Natural killer cell (primary cell): ENCODE measurements around the gene AJM1. TPM values are rescaled to one million over a fixed set of nuclear protein-coding genes. Genes with fewer than 3 reads are reported as not detected.

ENCODE experiments used
- ATAC-seq, 3 donors: fragments of 150-1000 bp in 2 of 3; fragments of 200-7000 bp in 1 of 3; cut with Tn5 transposase; 1 replicate in 1 of 3; 2 replicates in 2 of 3; pipeline ENCODE4 v1.10.0; 2021; ENCODE audit warnings: mild to moderate bottlenecking in 2 of 3, moderate library complexity in 2 of 3
- DNase-seq, 2 donors: peaks; one replicate each; pipeline versions ENCODE4 v3.0.0 to v3.0.0-alpha.2; 2013 to 2021; ENCODE audit warnings: mixed read lengths in 1 of 2
- H3K27ac ChIP-seq: one replicate; pipeline ENCODE4 v1.5.1; 2013; ENCODE audit warnings: mild to moderate bottlenecking, low read length
- H3K27me3 ChIP-seq: one replicate; pipeline ENCODE4 v1.6.1; 2013; ENCODE audit warnings: low read length; ENCODE audit not compliant: control insufficient read depth, insufficient read depth
- H3K36me3 ChIP-seq: one replicate; pipeline ENCODE4 v1.6.1; 2013; ENCODE audit warnings: low read length; ENCODE audit not compliant: control insufficient read depth, insufficient read depth
- H3K4me1 ChIP-seq: one replicate; pipeline ENCODE4 v1.6.1; 2013; ENCODE audit warnings: low read length; ENCODE audit not compliant: control insufficient read depth, insufficient read depth
- H3K4me3 ChIP-seq: one replicate; pipeline ENCODE4 v1.5.1; 2013; ENCODE audit warnings: low read length
- H3K9me3 ChIP-seq: one replicate; pipeline ENCODE4 v1.6.1; 2013; ENCODE audit warnings: low read length; ENCODE audit not compliant: control insufficient read depth, insufficient read depth
- H3K27ac Mint-ChIP-seq, 2 donors: one replicate each; pipeline ENCODE4 v1.8.0; 2022; ENCODE audit warnings: mild to moderate bottlenecking in 2 of 2, mixed read lengths in 2 of 2, moderate library complexity in 1 of 2
- H3K27me3 Mint-ChIP-seq, 2 donors: one replicate each; pipeline ENCODE4 v1.8.0; 2022; ENCODE audit warnings: low read depth in 2 of 2, mixed read lengths in 2 of 2
- H3K36me3 Mint-ChIP-seq: one replicate; pipeline ENCODE4 v1.8.0; 2022; ENCODE audit warnings: mixed read lengths
- H3K4me1 Mint-ChIP-seq, 2 donors: one replicate each; pipeline ENCODE4 v1.8.0; 2022; ENCODE audit warnings: mixed read lengths in 2 of 2
- H3K4me3 Mint-ChIP-seq: one replicate; pipeline ENCODE4 v1.8.0; 2022; ENCODE audit warnings: mild to moderate bottlenecking, moderate library complexity, mixed read lengths
- H3K9me3 Mint-ChIP-seq, 2 donors: one replicate each; pipeline ENCODE4 v1.8.0; 2022; ENCODE audit warnings: mixed read lengths in 2 of 2
- WGBS: methylation state at CpG from one replicate; pipeline ENCODE4 v1.1.7; 2013; ENCODE audit warnings: missing lambda C conversion rate; ENCODE audit not compliant: insufficient coverage; 5-methylcytosine and 5-hydroxymethylcytosine counted together
- intact Hi-C: fragments of 100-400 bp; cut with micrococcal nuclease; formaldehyde crosslinking; loops from one replicate; pipeline ENCODE4 v1.14.2; 2022
- total RNA-seq, 4 donors: library from RNA; stranded (reverse); fragments of 120-200 nt in 1 of 4; gene quantifications; one replicate each; pipeline versions ENCODE4 v1.2.3 to v1.2.4, GENCODE V29; 2013 to 2022
- TF ChIP-seq, protein P1 (sequence below): fragments of 200-600 bp; IDR thresholded peaks from one replicate; pipeline ENCODE4 v1.8.0; 2022; ENCODE audit warnings: antibody characterized with exemption

Gene AJM1
- total RNA-seq, 3 donors from 2014 or later (not counting 1 experiment from before 2014, with no cell fraction given) = 26.6 to 35.6 (median 31.5) TPM

DNA sequence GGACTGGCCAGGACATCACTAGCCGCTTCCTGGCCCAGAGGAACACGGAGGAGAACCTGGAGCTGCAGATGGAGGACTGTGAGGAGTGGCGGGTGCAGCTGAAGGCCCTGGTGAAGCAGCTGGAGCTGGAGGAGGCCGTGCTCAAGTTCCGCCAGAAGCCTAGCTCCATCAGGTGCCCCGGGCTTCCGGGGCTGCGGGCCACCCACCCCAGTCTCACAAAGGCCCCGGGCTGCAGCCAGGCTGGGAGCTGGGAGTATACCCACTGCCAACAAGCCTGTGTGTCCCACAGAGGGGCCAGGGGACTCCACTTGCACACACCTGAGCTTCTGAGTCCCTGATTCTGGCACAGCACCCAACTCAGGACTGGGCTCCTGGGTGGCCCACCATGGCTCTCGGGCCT, 36.2 kb upstream of the AJM1 start:
- H3K27ac ChIP-seq = no peak overlapping the region
- no peak for DNase-seq

DNA sequence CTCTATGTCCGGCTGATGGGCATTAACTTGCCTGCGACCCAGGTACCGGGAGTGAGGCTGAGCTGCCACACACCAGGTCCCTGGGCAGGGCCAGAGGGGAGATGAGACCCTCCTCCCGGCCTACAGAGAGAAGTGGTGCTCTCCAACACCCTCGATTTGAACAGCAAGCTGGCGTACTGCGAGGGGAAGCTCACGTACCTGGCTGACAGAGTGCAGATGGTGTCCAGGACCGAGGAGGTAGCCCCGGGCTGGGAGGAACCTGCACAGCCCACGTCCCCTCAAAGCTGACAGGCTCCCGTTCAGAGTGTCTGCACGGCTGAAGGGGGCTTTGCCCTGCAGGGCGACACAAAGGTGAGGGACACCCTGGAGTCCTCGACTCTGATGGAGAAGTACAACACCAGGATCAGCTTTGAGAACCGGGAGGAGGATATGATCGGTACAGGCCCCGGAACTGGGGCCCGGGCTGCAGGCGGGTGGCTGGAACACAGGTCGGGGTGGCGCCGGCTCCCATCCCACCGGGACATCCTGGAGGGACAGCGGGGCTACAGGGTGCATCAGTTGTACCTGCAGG, 35.6 kb upstream of the AJM1 start:
- DNase-seq = no peak
- TF ChIP-seq, protein P1, sequence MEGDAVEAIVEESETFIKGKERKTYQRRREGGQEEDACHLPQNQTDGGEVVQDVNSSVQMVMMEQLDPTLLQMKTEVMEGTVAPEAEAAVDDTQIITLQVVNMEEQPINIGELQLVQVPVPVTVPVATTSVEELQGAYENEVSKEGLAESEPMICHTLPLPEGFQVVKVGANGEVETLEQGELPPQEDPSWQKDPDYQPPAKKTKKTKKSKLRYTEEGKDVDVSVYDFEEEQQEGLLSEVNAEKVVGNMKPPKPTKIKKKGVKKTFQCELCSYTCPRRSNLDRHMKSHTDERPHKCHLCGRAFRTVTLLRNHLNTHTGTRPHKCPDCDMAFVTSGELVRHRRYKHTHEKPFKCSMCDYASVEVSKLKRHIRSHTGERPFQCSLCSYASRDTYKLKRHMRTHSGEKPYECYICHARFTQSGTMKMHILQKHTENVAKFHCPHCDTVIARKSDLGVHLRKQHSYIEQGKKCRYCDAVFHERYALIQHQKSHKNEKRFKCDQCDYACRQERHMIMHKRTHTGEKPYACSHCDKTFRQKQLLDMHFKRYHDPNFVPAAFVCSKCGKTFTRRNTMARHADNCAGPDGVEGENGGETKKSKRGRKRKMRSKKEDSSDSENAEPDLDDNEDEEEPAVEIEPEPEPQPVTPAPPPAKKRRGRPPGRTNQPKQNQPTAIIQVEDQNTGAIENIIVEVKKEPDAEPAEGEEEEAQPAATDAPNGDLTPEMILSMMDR = no peak

More for the DNA sequence above, 36.2 kb upstream of the AJM1 start:
- H3K4me3 Mint-ChIP-seq = peak overlapping the region; percentile 89
- intact Hi-C loops = loop anchor here (5.0 kb wide), 1 partner anchor 36 kb away; the partner anchor contains the start of gene AJM1
- peaks cover 0 to 5% of the 10 kb centered on the region in 2 donors for H3K27me3 Mint-ChIP-seq
- Histone ChIP-seq H3K9me3 (no peaks in the 10 kb centered on the region), H3K4me1 (peaks cover 34% of the 10 kb centered on the region), H3K4me3 (no peak overlapping the region), H3K36me3 (peaks cover 6% of the 10 kb centered on the region), H3K27me3 (peaks cover 4% of the 10 kb centered on the region)
- no peak for ATAC-seq
- H3K4me1 Mint-ChIP-seq = peaks cover 23 to 34% of the 10 kb centered on the region in 2 donors
- peak overlapping the region in 1 of 2 donors; percentile 83 for H3K27ac Mint-ChIP-seq
- H3K9me3 Mint-ChIP-seq = no peaks in the 10 kb centered on the region
- H3K36me3 Mint-ChIP-seq = no peaks in the 10 kb centered on the region
- WGBS = 98% methylated on average over 10 of the region's 10 CpGs
- TF ChIP-seq, protein P1 = no peak

DNA sequence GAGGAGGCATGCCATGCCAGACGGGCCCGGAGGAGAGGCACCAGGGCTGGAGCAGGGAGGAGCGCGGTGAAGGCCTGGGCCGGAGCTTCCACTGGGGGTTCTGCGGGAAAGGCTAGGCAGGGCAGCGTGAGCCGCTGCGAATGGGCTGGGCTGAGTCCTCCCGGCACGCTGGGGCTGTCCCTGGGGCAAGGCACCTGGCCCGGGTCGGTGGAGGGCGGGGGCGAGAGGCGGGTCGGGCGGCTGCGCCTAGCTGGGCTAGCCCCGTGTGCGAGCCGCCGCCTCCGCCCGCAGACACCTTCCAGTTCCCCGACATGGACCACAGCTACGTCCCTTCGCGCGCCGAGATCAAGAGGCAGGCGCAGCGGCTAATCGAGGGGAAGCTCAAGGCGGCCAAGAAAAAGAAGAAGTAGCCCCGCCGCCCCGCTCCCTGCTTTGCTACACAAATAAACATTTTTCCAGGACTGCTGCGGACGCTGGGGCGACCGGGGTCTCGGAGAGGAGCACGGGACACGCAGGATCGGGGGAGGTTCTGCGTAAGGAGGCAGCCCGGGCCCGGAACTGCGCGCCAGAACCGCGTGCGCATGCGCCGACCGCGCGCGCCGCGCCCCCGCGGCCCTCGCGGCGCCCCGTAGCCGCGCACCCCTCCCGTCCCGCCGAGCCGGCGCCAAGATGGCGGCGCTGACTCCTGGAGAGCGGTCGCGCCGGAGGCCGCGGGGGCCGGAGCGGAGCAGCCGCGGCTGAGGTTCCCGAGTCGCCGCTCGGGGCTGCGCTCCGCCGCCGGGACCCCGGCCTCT, 34.8 kb upstream of the AJM1 start, which contains the start of gene RABL6:
RABL6 (plus strand) TSS at position 668 of the 794 bp plus-strand sequence. CDS start 249 bp downstream, outside the sequence.
- no peaks in the 10 kb centered on the region for H3K27me3 Mint-ChIP-seq
- under 1% methylated on average over 96 of the region's 96 CpGs for WGBS
- peak within 1 kb of the TSS; percentile 84 to 92 for H3K27ac Mint-ChIP-seq
- TF ChIP-seq, protein P1 = no peak
- H3K4me3 Mint-ChIP-seq = peak within 1 kb of the TSS; percentile 91
- Histone ChIP-seq H3K4me3 (peak within 1 kb of the TSS; percentile 84), H3K27me3 (no peaks in the 10 kb centered on the region), H3K36me3 (peaks cover 6% of the 10 kb centered on the region), H3K9me3 (no peaks in the 10 kb centered on the region), H3K27ac (peak within 1 kb of the TSS; percentile 93), H3K4me1 (peaks cover 31% of the 10 kb centered on the region)
- DNase-seq (peak; percentile 83 to 94), ATAC-seq (peak; percentile 89 to 94 (median 90))
- H3K9me3 Mint-ChIP-seq = no peaks in the 10 kb centered on the region
- H3K4me1 Mint-ChIP-seq = peaks cover 23 to 35% of the 10 kb centered on the region in 2 donors
- no peaks in the 10 kb centered on the region for H3K36me3 Mint-ChIP-seq
- intact Hi-C loops = loop anchor here (5.0 kb wide), 1 partner anchor 35 kb away; the partner anchor contains the start of gene AJM1

More for the DNA sequence above, 35.6 kb upstream of the AJM1 start:
- H3K4me3 Mint-ChIP-seq = peak overlapping the region; percentile 89
- WGBS = 90% methylated on average over 25 of the region's 25 CpGs
- H3K9me3 Mint-ChIP-seq = no peaks in the 10 kb centered on the region
- H3K27ac ChIP-seq = peak overlapping the region; percentile 93
- intact Hi-C loops = loop anchor here (5.0 kb wide), 1 partner anchor 36 kb away; the partner anchor contains the start of gene AJM1
- H3K4me3 ChIP-seq = peak overlapping the region; percentile 84
- peak overlapping the region; percentile 83 to 92 for H3K27ac Mint-ChIP-seq
- no peaks in the 10 kb centered on the region for H3K9me3 ChIP-seq
- peaks cover 0 to 5% of the 10 kb centered on the region in 2 donors for H3K27me3 Mint-ChIP-seq
- H3K36me3 Mint-ChIP-seq = no peaks in the 10 kb centered on the region
- peaks cover 6% of the 10 kb centered on the region for H3K36me3 ChIP-seq
- H3K4me1 Mint-ChIP-seq = peaks cover 23 to 32% of the 10 kb centered on the region in 2 donors
- no peak for ATAC-seq
- H3K4me1 ChIP-seq = peaks cover 31% of the 10 kb centered on the region
- peaks cover 4% of the 10 kb centered on the region for H3K27me3 ChIP-seq
